Stimulated activated CD8-positive, alpha-beta memory T cell treated with anti-CD3 and anti-CD28 coated beads, Interleukin-15, amount 100 ng/mL, for 4 hours (primary cell): Measurements from ENCODE around the gene UNC5A.

Experiments used
- DNase-seq, 2 donors: peaks; one replicate each; pipeline ENCODE4 v3.0.0-alpha.2; 2020; ENCODE audit warnings: low read depth in 2 of 2

Gene UNC5A

GRCh38 chr5:176880366-176881020, 70.1 kb downstream of the UNC5A start:
- DNase-seq = no peak

GRCh38 chr5:176881021-176881749, 70.8 kb downstream of the UNC5A start:
- DNase-seq = no peak

GRCh38 chr5:176881816-176882566, 71.6 kb downstream of the UNC5A start:
- no peak for DNase-seq

GRCh38 chr5:176882567-176882903, 72.2 kb downstream of the UNC5A start:
- DNase-seq = no peak

GRCh38 chr5:176883700-176884570, 73.6 kb downstream of the UNC5A start:
- no peak for DNase-seq

- DNase-seq = no peak
Observed at GRCh38 chr5:176884571-176884890, 74.2 kb downstream of the UNC5A start.

- no peak for DNase-seq
Observed at GRCh38 chr5:176886336-176887251, 76.2 kb downstream of the UNC5A start.

GRCh38 chr5:176887252-176887849, 77.0 kb downstream of the UNC5A start:
- no peak for DNase-seq

GRCh38 chr5:176888016-176888864, 77.9 kb downstream of the UNC5A start:
- DNase-seq = no peak

- DNase-seq = no peak
Observed at GRCh38 chr5:176888865-176889165, 78.5 kb downstream of the UNC5A start.

GRCh38 chr5:176889321-176890280, 79.2 kb downstream of the UNC5A start:
- no peak for DNase-seq

- no peak for DNase-seq
Observed at GRCh38 chr5:176890455-176891330, 80.3 kb downstream of the UNC5A start.

- DNase-seq = no peak
Observed at GRCh38 chr5:176891331-176891958, 81.1 kb downstream of the UNC5A start.

- no peak for DNase-seq
Observed at GRCh38 chr5:176892663-176893062, 82.3 kb downstream of the UNC5A start.

GRCh38 chr5:176894298-176894697, 83.9 kb downstream of the UNC5A start:
- DNase-seq = no peak

- no peak for DNase-seq
Observed at GRCh38 chr5:176895831-176896230, 85.5 kb downstream of the UNC5A start.

GRCh38 chr5:176897263-176897662, 86.9 kb downstream of the UNC5A start:
- DNase-seq = no peak
